Stimulated activated CD8-positive, alpha-beta memory T cell treated with anti-CD3 and anti-CD28 coated beads, Interleukin-7, amount 100 ng/mL, for 24 hours (primary cell): Measurements from ENCODE around the gene C1QA.
"Not testable (repeated sequence)": the region's sequence is repeated elsewhere in the genome, so short reads cannot be mapped to it uniquely, and the experiment has no call there.

Experiments used
- DNase-seq: peaks from one replicate; pipeline ENCODE4 v3.0.0-alpha.2; 2020; ENCODE audit warnings: low read depth

C1QA gene

DNA sequence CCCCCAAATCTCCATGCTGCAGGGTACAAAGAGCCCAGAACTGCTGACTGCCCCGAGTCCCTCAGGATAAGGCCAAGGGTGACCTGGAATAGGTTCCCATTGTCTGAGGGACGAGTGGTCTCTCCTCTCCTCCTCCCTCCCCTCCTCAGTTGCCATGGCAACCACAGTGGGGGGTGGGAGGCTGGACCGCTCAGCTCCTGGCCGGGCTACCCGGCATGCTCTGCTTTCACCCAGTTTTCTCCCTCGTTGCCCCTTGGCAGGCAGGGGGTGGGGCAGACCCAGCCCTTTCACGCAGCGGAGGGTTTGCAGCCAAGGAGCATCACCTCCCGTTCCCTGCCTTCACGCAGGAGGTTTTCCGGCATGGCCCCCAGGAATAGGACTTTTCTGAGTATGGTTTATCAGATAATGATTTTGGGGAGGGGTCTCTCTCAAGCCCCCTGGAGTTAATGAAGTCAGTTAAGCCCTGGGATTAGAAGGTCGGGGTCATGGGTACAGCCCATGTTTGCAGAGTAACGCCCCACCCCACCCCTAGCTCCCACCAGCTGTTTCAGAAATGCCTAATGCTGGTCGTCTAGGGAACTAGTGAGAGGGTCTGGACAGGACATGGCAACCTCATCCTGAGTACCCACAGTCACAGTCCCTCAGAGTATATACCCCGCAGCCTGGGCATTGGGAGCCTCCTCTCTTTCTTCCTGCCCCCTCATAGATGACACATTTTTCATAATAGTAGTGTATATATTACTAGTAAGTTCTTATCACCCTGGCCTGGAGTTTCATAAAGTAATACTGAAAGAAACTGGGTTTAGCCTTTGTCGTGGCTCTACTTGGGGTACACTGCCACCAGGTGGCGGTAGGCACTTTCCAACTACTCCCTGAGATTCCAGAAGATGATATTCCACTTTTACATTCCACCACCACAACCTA, 37.3 kb downstream of the C1QA start:
- no peak for DNase-seq

- no peak for DNase-seq
Measured at GRCh38 chr1:22674410-22674749, 38.0 kb downstream of the C1QA start.

DNA sequence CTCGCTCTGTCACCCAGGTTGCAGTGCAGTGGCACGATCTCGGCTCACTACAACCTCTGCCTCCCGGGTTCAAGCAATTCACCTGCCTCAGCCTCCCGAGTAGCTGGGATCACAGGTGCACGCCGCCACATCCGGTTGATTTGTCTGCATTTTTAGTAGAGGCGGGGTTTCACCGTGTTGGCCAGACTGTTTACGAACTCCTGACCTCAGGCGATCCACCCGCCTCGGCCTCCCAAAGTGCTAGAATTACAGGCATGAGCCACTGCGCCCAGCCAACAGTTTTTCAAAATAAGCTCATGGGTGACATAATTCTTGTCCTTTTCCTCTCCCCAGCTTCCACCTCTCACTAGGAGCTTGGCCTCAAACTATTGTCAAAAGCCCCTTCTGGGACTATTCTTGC, 39.7 kb downstream of the C1QA start:
- not testable (repeated sequence) for DNase-seq

GRCh38 chr1:22676916-22677583, 40.6 kb downstream of the C1QA start:
- no peak for DNase-seq

DNA sequence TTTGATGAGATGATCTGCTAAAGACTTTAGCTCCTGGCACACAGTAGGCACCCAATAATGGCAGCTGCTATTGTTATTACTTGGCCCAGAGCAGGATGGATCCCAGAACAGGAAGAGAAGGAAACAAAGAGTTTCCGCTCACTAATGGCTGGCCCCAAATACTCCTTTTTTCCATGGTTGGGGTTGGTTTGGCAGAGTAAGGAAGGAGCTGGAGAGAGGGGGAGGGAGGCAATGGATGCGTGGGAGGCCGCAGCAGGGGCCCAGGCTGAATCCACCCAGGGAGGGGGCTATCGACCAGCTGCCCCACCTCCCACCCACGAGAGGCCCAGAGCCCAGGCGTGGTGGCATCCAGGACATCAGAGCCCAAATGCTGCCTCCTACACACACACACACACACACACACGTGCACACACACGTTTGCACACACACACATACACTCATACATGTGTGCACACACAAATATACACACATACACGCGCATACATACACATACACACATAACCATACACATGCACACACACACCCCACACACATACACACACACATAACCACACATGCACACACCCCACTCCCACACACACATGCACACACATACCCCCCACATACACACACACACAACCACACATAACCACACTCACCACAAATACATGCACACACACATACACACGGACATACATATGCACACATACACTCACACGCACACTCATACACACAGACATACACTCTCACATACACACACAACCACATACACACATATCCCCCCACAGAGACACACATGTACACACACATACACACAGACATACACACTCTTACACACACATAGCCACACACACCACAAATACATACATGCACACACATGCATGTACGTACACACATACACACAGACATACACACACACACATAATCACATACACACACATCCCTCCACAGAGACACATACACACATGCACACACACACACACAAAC, 41.8 kb downstream of the C1QA start:
- no peak for DNase-seq

GRCh38 chr1:22680726-22681125, 44.3 kb downstream of the C1QA start:
- DNase-seq, result no peak

- no peak for DNase-seq
Measured at GRCh38 chr1:22681556-22682276, 45.3 kb downstream of the C1QA start.

DNA sequence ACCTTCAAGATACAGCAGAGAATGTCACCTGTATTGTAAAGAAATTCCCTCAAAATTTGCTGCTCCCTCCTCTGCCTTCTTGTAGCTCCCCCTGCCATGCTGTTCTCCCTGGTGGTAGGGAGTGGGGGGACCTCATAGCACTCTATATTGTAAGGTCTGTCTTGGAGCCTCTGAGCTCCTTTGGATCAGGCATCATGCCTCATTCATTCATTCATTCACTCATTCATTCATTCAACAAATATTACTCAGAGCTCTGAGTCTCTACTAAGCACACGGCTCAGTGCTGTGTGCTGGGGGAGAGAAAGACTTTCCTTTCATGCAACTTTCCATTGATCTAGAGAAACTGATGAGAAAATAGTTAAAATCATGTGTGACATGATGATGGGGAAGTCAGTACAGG, 47.1 kb downstream of the C1QA start:
- no peak for DNase-seq

DNA sequence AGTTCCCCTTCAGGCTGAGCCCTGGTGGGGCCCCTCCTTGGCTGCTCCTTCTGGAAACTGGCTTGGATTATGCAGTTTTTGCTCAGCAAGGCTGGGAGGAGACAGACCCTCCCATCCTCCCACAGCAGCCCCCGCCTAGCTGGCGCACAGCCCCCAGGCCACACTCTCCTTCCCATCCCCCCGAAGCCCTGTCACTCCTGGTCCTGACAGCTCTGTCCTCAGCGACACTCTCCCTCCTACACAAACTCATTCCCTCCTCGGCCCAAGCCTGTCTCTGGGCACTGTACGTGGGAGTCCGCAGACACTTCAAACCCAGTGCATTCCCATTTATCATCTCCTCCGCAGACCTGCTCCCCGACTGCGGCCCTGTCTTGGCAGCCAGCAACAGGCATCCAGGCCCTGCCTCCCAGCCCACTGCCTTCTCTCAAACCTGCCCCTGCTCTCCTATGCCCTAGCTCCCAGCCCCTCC, 49.2 kb downstream of the C1QA start:
- no peak for DNase-seq

GRCh38 chr1:22687191-22687590, 50.8 kb downstream of the C1QA start:
- no peak for DNase-seq

- DNase-seq, result no peak
Measured at GRCh38 chr1:22688466-22688865, 52.0 kb downstream of the C1QA start.
